SK-N-SH (cell line): ENCODE data around the gene LYRM7. TPM values are rescaled to one million over a fixed set of nuclear protein-coding genes. Genes with fewer than 3 reads are reported as not detected.
A peak's percentile ranks its signal among the peaks of the same experiment; 100 is the strongest.

Experiments
- CTCF ChIA-PET: fragments of 300-600, 350-600 bp; formaldehyde crosslinking; extraction: SDS; loops from one replicate; lab custom pipeline; 2021; lab: Yijun Ruan, JAX
- POLR2A ChIA-PET: fragments of 350-600 bp; sonication (Branson Sonifier 250); formaldehyde crosslinking; extraction: SDS; loops from one replicate; lab custom pipeline; 2020; ENCODE audit warnings: antibody characterized with exemption, inconsistent platforms; lab: Yijun Ruan, JAX
- DNase-seq: peaks from one replicate; pipeline ENCODE4 v3.0.0; 2012
- H2AFZ ChIP-seq: fragments of 200-600 bp; sonication (generic); 2 replicates; pipeline ENCODE4 v1.8.1; 2016; ENCODE audit warnings: antibody characterized with exemption, mild to moderate bottlenecking, low read depth
- H3F3A ChIP-seq: fragments of 200-600 bp; sonication (generic); replicated peaks from 2 replicates; pipeline ENCODE3; 2016; ENCODE audit warnings: antibody characterized with exemption, mild to moderate bottlenecking; ENCODE audit not compliant: insufficient read depth
- H3K27ac ChIP-seq, 2 experiments: fragments of 200-500 bp in 1 of 2; fragments of 200-600 bp in 1 of 2; sonication (Bioruptor generic) in 1 of 2; sonication (generic), shearing (Covaris generic) in 1 of 2; 2 replicates each; pipeline versions ENCODE4 v1.5.1 to v1.6.1; 2014 to 2016; ENCODE audit warnings: low read depth in 2 of 2, inconsistent platforms in 1 of 2, low read length in 1 of 2, mild to moderate bottlenecking in 1 of 2, mixed read lengths in 1 of 2
- H3K27me3 ChIP-seq: fragments of 200-600 bp; sonication (generic), shearing (Covaris generic); 2 replicates; pipeline ENCODE4 v1.6.1; 2016; ENCODE audit warnings: mixed run types; ENCODE audit not compliant: insufficient read depth
- H3K36me3 ChIP-seq, 2 experiments: fragments of 200-500 bp in 1 of 2; fragments of 200-600 bp in 1 of 2; sonication (Bioruptor generic) in 1 of 2; sonication (generic) in 1 of 2; replicated peaks in 1 of 2; 2 replicates each; pipeline versions ENCODE3 to v1.5.1; 2014 to 2016; ENCODE audit warnings: low read length in 1 of 2, mild to moderate bottlenecking in 1 of 2; ENCODE audit not compliant: insufficient read depth in 2 of 2, control insufficient read depth in 1 of 2
- H3K4me1 ChIP-seq, 2 experiments: fragments of 200-500 bp in 1 of 2; fragments of 200-600 bp in 1 of 2; sonication (Bioruptor generic) in 1 of 2; sonication (generic), shearing (Covaris generic) in 1 of 2; 2 replicates each; pipeline versions ENCODE4 v1.5.1 to v1.6.1; 2014 to 2016; ENCODE audit warnings: low read depth in 1 of 2, low read length in 1 of 2, mixed run types in 1 of 2; ENCODE audit not compliant: insufficient read depth in 2 of 2, control insufficient read depth in 1 of 2
- H3K4me2 ChIP-seq: fragments of 200-600 bp; sonication (generic), shearing (Covaris generic); 2 replicates; pipeline ENCODE4 v1.6.1; 2017; ENCODE audit warnings: mixed run types
- H3K4me3 ChIP-seq, 2 experiments: fragments of 200-500 bp in 1 of 2; fragments of 200-600 bp in 1 of 2; sonication (Bioruptor generic) in 1 of 2; sonication (generic), shearing (Covaris generic) in 1 of 2; 2 replicates each; pipeline versions ENCODE4 v1.5.1 to v1.8.1; 2014 to 2016; ENCODE audit warnings: low read depth in 2 of 2, inconsistent platforms in 1 of 2, low read length in 1 of 2, mild to moderate bottlenecking in 1 of 2, mixed read lengths in 1 of 2, moderate library complexity in 1 of 2
- H3K79me2 ChIP-seq: fragments of 200-600 bp; sonication (generic); 2 replicates; pipeline ENCODE4 v1.8.1; 2017; ENCODE audit warnings: mild to moderate bottlenecking; ENCODE audit not compliant: insufficient read depth
- H3K9ac ChIP-seq: fragments of 200-600 bp; sonication (generic); 2 replicates; pipeline ENCODE4 v1.6.1; 2017; ENCODE audit warnings: mixed run types
- H3K9me2 ChIP-seq: fragments of 200-600 bp; sonication (generic); 2 replicates; pipeline ENCODE4 v1.6.1; 2017; ENCODE audit warnings: mixed run types
- H3K9me3 ChIP-seq: fragments of 200-600 bp; sonication (generic); 2 replicates; pipeline ENCODE4 v1.6.1; 2017; ENCODE audit warnings: mixed run types, mild to moderate bottlenecking, moderate library complexity
- H4K20me1 ChIP-seq: fragments of 200-600 bp; sonication (generic); 2 replicates; pipeline ENCODE4 v1.6.1; 2017; ENCODE audit warnings: mild to moderate bottlenecking, mixed run types; ENCODE audit not compliant: insufficient read depth
- EP300 ChIP-seq, 2 experiments: IDR thresholded peaks; 2 replicates each; pipeline versions ENCODE4 v1.4.0 to v1.6.1; 2012; ENCODE audit warnings: borderline replicate concordance in 1 of 2, low read depth in 1 of 2, low read length in 1 of 2
- EZH2phosphoT487 ChIP-seq: fragments of 200-600 bp; sonication (generic); IDR thresholded peaks from 2 replicates; pipeline ENCODE4 v1.6.1; 2017; ENCODE audit warnings: low read depth, mixed run types, mild to moderate bottlenecking, antibody characterized with exemption, moderate library complexity, borderline replicate concordance
- FOSL2 ChIP-seq: IDR thresholded peaks from 2 replicates; pipeline ENCODE4 v1.4.0; 2012; ENCODE audit warnings: low read depth, mild to moderate bottlenecking, moderate library complexity, borderline replicate concordance
- FOXJ3 ChIP-seq: sonication (generic); formaldehyde crosslinking; IDR thresholded peaks from 2 replicates; pipeline ENCODE4 v1.5.1; 2020; ENCODE audit warnings: mild to moderate bottlenecking, missing genetic modification reagents
- FOXM1 ChIP-seq: IDR thresholded peaks from 2 replicates; pipeline ENCODE4 v1.4.0; 2012; ENCODE audit warnings: low read depth, mild to moderate bottlenecking
- GATA2 ChIP-seq: sonication (generic); formaldehyde crosslinking; IDR thresholded peaks from 2 replicates; pipeline ENCODE4 v1.5.0; 2020; ENCODE audit warnings: mild to moderate bottlenecking, missing genetic modification reagents
- JUND ChIP-seq: IDR thresholded peaks from 2 replicates; pipeline ENCODE4 v1.4.0; 2012
- MEF2A ChIP-seq: IDR thresholded peaks from 2 replicates; pipeline ENCODE4 v1.4.0; 2012; ENCODE audit warnings: low read depth, borderline replicate concordance
- MXI1 ChIP-seq: IDR thresholded peaks from 2 replicates; pipeline ENCODE4 v1.6.1; 2012; ENCODE audit warnings: mild to moderate bottlenecking, low read depth, low read length, improper control_type of control experiment
- NFIC ChIP-seq: IDR thresholded peaks from 2 replicates; pipeline ENCODE4 v1.4.0; 2012; ENCODE audit warnings: borderline replicate concordance
- POLR2AphosphoS5 ChIP-seq: IDR thresholded peaks from 2 replicates; pipeline ENCODE4 v1.6.1; 2012; ENCODE audit warnings: low read depth, low read length
- RAD21 ChIP-seq: IDR thresholded peaks from 2 replicates; pipeline ENCODE4 v1.6.1; 2012; ENCODE audit warnings: mild to moderate bottlenecking, low read length
- RCOR1 ChIP-seq: fragments of 150-350 bp; IDR thresholded peaks from 2 replicates; pipeline ENCODE4 v1.6.1; 2017; ENCODE audit warnings: antibody characterized with exemption, low read length
- RFX5 ChIP-seq: IDR thresholded peaks from 2 replicates; pipeline ENCODE4 v1.6.1; 2012; ENCODE audit warnings: mild to moderate bottlenecking, improper control_type of control experiment, low read length
- RXRA ChIP-seq: IDR thresholded peaks from 2 replicates; pipeline ENCODE4 v1.4.0; 2012; ENCODE audit warnings: low read depth, mild to moderate bottlenecking, borderline replicate concordance
- SMC3 ChIP-seq: IDR thresholded peaks from 2 replicates; pipeline ENCODE4 v1.6.1; 2012; ENCODE audit warnings: low read depth, low read length, improper control_type of control experiment
- TAF1 ChIP-seq: IDR thresholded peaks from 2 replicates; pipeline ENCODE4 v1.6.1; 2012; ENCODE audit warnings: low read depth, mild to moderate bottlenecking, low read length, moderate library complexity, borderline replicate concordance
- TCF12 ChIP-seq: IDR thresholded peaks from 2 replicates; pipeline ENCODE4 v1.4.0; 2012
- TEAD4 ChIP-seq: IDR thresholded peaks from 2 replicates; pipeline ENCODE4 v1.4.0; 2012; ENCODE audit warnings: mild to moderate bottlenecking, borderline replicate concordance; ENCODE audit not compliant: insufficient read depth
- YY1 ChIP-seq: IDR thresholded peaks from 2 replicates; pipeline ENCODE4 v1.4.0; 2012; ENCODE audit warnings: low read depth, mild to moderate bottlenecking
- WGBS: methylation state at CpG from one replicate; pipeline ENCODE4 v1.1.6; 2017; ENCODE audit warnings: low lambda C conversion rate; 5-methylcytosine and 5-hydroxymethylcytosine counted together
- polyA plus RNA-seq, 3 experiments: library from polyadenylated mRNA; depleted of rRNA; stranded (reverse); fragments of >200 nt; gene quantifications; 2 replicates each; pipeline ENCODE4 v1.2.3, GENCODE V29; 2012
- TF ChIP-seq, protein P1 (sequence below): IDR thresholded peaks from 2 replicates; pipeline ENCODE4; 2012

Gene LYRM7
- polyA plus RNA-seq, 1 of the 3 experiments (the other 2 are of a cell fraction), result 1.4 TPM

GRCh38 chr5:131239686-131240085 lies 68.9 kb downstream of the LYRM7 start:
- Histone ChIP-seq H3K4me1 (no peaks in the 10 kb centered on the region), H3F3A (peaks cover 21% of the 10 kb centered on the region), H3K27me3 (no peaks in the 10 kb centered on the region), H3K4me2 (no peak overlapping the region), H3K36me3 (no peaks in the 10 kb centered on the region), H2AFZ (no peak overlapping the region), H3K9me2 (no peaks in the 10 kb centered on the region), H3K79me2 (no peaks in the 10 kb centered on the region), H3K4me3 (no peak overlapping the region), H3K27ac (no peak overlapping the region), H4K20me1 (no peaks in the 10 kb centered on the region), H3K9me3 (no peaks in the 10 kb centered on the region), H3K9ac (no peak overlapping the region)
- no peak for DNase-seq
- ChIA-PET CTCF (no interaction called here), POLR2A (no interaction called here)
- 87% methylated on average over 1 of the region's 1 CpG for WGBS
- TF ChIP-seq MXI1, result no peak
- TF ChIP-seq TEAD4, result no peak
- no peak for TF ChIP-seq GATA2
- no peak for TF ChIP-seq RAD21
- no peak for TF ChIP-seq FOXJ3 (CRISPR knock-in tag)
- TF ChIP-seq TAF1, result no peak
- TF ChIP-seq TCF12, result no peak
- TF ChIP-seq SMC3, result no peak
- TF ChIP-seq EZH2phosphoT487, result no peak
- TF ChIP-seq POLR2AphosphoS5, result no peak
- no peak for TF ChIP-seq RXRA
- no peak for TF ChIP-seq FOXM1
- TF ChIP-seq RFX5, result no peak
- TF ChIP-seq MEF2A, result no peak
- TF ChIP-seq YY1, result no peak
- no peak for TF ChIP-seq JUND

- TF ChIP-seq YY1 (0 out of 2 replicates have a peak, but pooled peaks have one; percentile 38), JUND (peak; percentile 51), SMC3 (no peak), FOSL2 (peak; percentile 86), NFIC (peak; percentile 65), POLR2AphosphoS5 (no peak), RCOR1 (no peak), EP300 (IDR thresholded peaks at IDR 0.05; ENCODE audit: borderline replicate concordance in 1 of 2, low read depth in 1 of 2, low read length in 1 of 2) (peak in 1 of 2 experiments; percentile 64; a peak in 1 of 4 replicates), TCF12 (peak; percentile 76)
- TF ChIP-seq, protein P1, sequence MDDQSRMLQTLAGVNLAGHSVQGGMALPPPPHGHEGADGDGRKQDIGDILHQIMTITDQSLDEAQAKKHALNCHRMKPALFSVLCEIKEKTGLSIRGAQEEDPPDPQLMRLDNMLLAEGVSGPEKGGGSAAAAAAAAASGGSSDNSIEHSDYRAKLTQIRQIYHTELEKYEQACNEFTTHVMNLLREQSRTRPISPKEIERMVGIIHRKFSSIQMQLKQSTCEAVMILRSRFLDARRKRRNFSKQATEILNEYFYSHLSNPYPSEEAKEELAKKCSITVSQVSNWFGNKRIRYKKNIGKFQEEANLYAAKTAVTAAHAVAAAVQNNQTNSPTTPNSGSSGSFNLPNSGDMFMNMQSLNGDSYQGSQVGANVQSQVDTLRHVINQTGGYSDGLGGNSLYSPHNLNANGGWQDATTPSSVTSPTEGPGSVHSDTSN, result peak; percentile 42
- Histone ChIP-seq H3K27me3 (no peaks in the 10 kb centered on the region), H4K20me1 (no peaks in the 10 kb centered on the region), H3K36me3 (peaks cover 0 to 3% of the 10 kb centered on the region in 2 experiments), H3K27ac (peak overlapping the region in 1 of 2 experiments; percentile 75; a peak in 2 of 4 replicates), H3F3A (peaks cover 18% of the 10 kb centered on the region), H3K9me2 (no peaks in the 10 kb centered on the region), H3K9ac (no peak overlapping the region), H3K4me3 (no peak overlapping the region), H3K4me2 (peak overlapping the region; percentile 14; the same call in 1 of the 2 replicates), H3K79me2 (no peaks in the 10 kb centered on the region), H2AFZ (peak overlapping the region; percentile 27; the same call in 1 of the 2 replicates), H3K9me3 (no peaks in the 10 kb centered on the region), H3K4me1 (no peaks in the 10 kb centered on the region)
- CTCF ChIA-PET, result no interaction called here
- no peak for DNase-seq
- POLR2A ChIA-PET, result no interaction called here
Observed at GRCh38 chr5:131242728-131243255, 72.0 kb downstream of the LYRM7 start.
